GM21576 (cell line): Measurements from ENCODE around the gene IGSF6.
"Not testable (repeated sequence)": the region's sequence is repeated elsewhere in the genome, so short reads cannot be mapped to it uniquely, and the experiment has no call there.

Experiments
- ATAC-seq: cut with Tn5 transposase; IDR thresholded peaks from one replicate; pipeline ENCODE4 v1.9.1; 2021; ENCODE audit warnings: mild to moderate bottlenecking, moderate library complexity; ENCODE audit not compliant: unreplicated experiment

IGSF6 gene

DNA sequence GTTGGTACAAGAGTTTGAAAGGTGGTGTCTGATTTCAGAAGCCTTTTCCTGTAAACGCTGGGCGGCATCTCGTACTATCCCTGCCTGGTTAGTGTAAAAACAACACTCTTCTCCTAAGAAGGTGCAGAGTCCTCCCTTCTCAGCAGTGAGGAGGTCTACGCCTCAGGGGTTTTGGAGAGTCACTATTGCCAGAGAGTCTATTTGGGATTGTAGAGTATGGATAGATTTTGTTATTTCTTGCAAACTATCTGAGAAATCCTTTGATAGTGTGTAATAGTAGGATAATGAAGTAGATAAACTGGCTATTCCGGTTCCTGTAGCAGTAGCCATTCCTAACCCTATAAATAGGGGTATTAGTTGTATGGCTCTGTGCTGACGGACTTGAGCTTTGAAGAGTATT lies 21.5 kb downstream of the IGSF6 start:
- ATAC-seq, result not testable (repeated sequence)

DNA sequence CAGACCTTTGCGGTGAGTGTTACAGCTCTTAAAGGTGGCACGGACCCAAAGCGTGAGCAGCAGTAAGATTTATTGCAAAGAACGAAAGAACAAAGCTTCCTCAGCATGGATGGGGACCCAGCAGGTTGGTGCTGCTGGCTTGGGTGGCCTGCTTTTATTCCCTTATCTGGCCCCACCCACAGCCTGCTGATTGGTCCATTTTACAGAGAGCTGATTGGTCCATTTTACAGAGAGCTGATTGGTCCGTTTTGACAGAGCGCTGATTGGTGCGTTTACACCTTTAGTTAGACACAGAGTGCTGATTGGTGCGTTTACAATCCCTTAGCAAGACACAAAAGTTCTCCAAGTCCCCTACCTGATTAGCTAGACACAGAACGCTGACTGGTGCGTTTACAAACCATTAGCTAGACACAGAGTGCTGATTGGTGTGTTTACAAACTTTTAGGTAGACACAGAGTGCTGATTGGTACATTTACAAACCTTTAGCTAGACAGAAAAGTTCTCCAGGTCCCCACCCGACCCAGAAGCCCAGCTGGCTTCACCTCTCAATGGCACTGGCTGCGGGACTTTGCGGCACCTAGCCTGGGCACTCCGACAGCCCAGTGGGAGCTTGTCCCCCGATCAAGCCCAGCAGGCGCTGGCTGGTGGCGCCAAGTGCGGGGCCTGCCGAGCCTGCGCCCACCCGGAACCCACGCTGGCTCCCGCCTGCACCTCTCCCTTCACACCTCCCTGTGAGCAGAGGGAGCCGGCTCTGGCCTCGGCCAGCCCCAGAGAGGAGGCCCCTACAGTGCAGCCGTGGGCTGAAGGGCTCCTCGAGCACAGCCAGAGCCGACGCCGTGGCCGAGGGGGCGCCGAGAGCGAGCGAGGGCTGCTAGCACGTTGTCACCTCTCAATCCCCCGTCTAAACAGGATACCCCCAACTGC lies 22.5 kb downstream of the IGSF6 start:
- not testable (repeated sequence) for ATAC-seq

DNA sequence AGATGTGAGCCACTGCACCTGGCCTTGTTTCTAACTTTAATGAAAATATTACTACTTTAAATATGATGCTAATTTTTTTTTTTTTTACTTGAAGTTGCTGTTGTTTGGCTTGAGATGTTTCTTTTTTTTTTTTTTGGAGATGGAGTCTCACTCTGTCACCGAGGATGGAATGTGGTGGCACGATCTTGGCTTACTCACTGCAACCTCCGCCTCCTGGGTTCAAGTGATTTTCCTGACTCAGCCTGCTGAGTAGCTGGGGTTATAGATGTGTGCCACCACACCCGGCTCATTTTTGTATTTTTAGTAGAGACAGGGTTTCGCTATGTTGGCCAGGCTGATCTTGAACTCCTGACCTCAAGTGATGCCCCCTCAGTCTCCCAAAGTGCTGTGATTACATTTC lies 23.6 kb downstream of the IGSF6 start:
- ATAC-seq, result no peak

DNA sequence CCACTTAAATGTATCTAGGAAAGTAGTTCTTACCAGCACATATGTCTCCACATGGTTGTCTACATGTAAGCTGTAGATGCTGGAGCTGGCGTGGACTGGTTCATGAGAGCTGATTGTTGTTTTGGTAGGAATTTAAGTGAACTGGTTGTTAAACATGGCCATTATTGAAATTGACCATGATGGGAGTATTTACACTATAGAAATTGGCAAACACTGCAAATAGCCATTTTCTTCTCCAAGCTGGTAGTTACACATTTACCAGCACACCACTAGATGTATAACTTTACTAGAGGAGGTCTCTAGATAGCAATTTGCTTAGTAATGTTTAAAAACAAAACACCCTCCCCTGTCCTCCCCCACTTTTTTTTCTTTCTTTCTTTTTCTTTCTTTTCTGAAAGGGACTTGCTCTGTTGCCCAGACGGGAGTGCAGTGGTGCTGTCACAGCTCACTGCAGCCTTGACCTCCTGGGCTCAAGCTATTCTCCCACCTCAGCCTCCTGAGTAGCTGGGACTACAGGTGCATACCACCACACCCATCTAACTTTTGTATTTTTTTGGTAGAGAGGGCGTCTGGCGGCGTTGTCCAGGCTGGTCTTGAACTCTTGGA lies 24.2 kb downstream of the IGSF6 start:
- no peak for ATAC-seq

DNA sequence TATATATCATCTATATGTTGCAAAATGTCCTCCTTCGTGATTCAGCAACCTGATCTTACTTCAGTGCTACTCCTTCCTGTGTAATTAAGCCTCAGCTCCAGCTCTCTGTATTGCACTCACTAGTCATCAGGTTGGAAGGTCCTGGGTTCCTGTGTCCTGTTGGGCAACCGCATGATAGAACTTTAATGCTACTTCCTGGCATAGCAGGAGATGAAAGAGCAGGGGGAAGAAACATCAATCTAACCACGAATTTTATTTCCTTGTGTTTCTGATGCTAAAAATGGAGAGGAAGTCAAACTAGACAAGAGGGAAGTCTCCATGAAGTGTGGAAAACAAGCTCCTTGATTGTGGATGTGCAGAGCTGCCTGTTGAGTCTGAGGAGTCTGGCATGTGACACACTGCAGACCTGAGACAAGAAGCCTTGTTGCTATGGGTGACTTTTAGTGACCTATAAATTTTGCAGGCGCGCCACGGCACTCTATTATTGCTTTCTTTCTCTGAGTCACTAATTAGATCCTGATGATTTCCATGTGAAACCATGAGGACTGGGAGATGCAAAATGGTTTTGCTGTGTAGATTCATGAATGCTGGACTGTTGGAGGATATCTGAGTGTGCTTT lies 25.6 kb downstream of the IGSF6 start:
- ATAC-seq, result no peak

DNA sequence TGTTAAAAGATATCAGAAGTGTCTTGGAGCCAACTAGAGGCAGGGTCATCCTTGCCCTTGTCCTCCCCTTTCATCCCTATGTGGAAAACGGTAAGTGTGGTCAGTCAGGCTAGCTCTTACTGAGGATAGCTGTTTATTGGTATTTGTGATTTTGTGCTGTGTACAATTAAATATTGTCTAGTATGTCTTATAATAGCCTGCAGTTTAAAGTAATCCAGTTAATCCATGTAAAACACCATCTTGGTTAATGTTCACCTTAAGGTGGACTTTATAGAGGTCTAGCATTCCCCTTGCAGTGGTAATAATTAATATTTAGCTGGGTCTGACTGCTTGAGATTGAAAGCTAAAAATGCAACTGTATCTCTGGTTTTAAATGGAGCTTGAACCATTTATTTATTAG lies 27.4 kb downstream of the IGSF6 start:
- ATAC-seq, result no peak

DNA sequence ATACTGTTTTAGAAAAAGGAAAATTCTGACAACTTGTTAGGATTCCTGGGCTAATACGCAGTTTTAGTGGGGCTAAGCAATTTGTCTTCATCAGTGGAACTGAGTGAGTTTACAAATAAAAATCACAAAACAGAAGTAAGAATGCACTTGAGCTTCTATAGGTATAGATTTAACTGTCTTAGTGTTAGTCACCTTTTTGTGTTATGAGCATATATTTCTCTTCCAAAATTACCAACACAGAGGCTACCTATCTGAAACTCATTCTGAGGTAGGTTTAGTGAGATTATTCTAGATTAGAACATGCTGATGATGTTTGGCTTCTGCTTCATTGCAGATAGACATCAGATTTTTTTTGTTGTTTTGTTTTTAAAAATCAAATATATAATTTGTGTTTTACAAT lies 29.9 kb downstream of the IGSF6 start:
- no peak for ATAC-seq

DNA sequence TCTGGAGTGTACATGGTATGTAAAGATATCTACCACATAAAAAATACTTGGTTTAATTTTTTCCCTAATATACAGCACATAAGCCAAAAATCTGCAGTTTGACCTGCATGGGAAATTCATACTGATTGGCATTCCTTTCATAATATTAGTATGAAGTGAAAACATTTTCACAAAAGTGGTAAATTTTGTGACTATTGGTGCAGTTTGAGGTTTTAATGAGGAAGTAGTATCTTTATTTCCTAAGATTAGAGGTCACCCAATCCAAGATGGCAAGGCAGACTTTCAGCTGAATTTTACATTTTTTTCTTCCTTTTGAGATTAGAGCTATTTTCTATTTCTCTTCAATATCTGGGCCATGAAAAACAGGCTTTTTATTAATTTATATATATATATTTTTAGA lies 31.8 kb downstream of the IGSF6 start:
- ATAC-seq, result no peak

DNA sequence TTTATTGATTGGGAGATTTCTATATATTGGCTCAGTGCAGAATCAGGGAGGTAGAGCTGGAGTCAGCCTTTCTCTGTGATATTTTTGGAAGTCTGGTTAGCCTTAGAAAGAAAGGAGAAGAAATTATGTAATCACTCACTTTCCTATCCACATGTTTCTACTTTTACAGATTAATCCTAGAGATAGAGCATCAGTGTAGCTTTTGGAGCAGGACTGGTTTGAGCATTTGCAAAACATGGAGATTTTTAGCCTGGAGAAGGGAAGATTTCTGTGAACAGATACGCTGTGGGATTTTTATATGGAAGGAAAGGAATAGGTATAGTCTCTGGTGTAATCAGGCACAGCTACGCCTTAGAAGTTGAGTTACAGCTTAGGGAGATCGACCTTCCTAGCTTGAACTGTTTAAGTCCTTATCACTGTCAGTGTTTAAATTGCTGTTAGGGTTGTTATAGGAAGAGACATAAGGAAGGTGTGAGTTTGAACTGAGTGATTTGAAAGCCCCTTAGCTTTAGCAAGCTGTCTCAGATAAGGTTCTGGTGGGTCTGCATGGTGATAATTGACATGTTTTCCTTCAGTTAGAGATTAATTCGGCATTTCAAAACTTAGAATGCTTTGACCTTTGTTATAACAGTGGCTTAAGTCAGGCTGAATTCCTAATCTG lies 32.5 kb downstream of the IGSF6 start:
- no peak for ATAC-seq

DNA sequence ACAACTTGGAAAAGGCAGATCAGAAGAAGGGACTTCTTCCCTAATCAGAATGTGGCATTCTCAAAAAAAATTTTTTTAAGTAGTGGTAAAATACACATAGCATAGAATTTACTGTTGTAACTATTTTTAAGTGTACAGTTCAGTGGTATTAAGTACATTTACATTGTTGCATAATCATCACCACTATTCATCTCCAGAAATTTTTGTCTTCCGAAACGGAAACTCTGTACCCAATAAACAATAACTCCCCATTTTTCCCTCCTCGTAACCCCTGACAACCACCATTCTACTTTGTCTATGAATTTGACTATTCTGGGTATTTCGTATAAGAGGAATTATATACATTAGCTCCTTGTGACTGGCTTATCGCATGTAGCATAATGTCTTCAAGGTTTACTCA lies 34.1 kb downstream of the IGSF6 start:
- ATAC-seq, result no peak

DNA sequence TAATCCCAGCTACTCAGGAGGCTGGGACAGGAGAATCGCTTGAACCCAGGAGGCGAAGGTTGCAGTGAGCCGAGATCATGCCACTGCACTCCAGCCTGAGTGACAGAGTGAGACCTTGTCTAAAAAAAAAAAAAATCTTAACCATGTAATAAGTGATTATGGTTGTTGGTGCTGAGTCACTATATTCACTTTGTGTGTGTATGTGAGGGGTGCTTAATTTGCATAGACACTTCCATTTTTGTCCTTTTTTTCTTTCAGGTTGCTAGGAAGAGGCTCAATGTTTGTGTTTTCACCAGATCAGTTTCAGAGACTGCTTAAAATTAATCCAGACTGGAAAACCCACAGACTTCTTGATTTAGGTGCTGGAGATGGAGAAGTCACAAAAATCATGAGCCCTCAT lies 34.8 kb downstream of the IGSF6 start:
- no peak for ATAC-seq

DNA sequence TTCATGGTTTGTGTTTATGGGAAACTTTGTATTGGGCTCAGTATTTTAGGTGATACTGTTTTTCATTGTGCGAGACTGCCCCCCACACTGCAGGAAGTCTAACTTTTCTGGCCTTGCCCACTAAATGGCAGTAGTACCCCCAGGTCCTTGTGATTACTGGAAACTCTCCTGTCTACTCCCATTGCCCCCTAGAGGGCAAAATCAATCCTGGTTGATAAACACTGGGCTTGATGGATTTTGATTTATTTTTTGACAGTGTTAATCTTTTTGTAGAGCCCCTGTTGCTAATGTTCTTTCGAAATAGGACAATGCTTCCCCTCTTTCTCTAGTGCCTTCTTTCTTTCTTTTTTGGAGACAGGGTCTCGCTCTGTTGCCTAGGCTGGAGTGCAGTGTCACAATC lies 37.5 kb downstream of the IGSF6 start:
- no peak for ATAC-seq

DNA sequence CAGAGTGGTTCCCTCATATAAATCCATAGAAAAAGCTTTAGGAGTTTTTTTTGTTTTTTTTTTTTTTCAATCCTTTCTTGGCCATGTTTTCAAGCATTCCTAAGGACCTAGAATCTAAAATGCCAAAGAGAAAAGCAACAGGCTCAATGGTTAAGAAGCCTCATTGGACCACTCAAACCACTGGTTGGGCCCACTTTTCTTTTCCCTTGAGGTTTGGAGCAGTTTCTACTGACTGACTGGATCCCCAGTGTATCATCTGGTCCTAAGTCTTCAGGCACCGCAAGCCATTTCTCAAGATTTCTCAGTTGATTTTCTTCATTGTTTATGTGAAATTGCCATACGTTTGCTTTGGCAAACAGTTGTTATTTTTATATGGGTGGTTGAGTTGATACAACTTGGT lies 38.6 kb downstream of the IGSF6 start:
- no peak for ATAC-seq

DNA sequence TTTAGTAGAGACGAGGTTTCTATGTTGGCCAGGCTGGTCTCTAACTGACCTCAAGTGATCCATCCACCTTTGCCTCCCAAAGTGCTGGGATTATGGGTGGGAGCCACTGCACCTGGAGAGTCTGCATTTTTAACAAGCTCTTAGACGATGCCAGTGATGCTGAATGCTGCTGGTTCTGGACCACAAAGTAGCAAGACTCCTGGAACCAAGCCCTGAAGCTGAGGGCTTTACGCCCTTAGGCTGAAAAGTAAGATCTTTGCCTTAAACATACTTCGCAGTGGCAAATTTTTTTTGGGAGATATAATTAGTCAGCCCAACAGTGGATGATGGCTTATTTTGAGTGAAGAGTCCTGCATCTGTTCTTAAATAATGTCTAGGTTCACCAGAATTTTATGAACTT lies 39.0 kb downstream of the IGSF6 start:
- ATAC-seq, result no peak

DNA sequence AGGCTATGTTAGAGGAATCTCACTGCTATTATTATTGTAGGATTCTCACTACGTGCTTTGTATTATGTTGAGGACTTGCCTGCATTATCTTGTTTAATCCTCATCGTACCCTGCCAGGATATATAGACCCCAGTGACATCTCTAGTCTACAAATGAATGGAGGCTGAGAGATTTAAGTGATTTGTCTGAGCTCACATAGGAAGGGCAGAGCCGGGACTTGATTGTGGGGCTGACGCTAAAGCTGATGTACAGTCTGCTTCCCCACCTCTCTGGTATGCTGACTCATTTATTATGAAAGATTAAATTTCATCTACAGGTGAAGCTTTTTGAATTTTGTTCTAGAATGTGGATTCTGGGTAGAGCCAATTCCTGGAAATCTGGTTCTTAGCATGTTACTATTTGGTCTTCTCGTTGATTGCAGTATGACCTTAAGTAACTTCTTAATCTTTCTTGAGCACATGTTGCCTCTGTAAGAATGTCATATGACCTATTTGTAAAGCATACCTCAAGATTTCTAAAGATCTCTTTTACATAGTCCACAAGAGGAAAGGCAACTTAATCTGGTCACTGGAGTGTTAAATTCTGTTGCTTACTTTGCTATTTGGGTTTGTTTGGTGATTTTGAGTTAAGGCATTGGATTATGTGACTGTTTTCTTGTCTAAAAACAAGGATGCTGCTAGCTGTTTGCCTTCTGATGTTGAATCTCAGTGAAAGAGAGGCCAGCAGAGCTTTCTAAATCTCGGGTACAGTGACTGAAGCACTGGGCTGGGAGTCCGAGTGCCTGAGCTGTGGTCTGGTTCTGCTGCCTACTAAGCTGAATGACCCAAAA lies 40.6 kb downstream of the IGSF6 start:
- no peak for ATAC-seq

DNA sequence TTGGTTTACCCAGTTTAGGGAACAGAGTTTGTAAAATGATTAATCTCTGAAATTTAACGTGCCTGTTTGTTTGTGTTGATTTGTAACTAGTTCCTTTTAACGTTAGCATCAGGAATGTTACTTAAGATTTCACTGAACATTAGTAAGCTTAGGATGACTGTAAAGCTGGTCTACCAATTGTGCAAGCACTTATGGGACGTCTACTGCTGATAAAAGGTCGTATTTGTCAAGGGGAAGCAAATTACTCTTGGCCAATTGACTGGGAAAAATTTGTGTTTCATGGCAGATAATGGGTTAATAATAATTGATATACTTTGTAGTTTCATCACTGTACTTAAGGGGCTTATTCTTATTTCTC lies 41.2 kb downstream of the IGSF6 start:
- ATAC-seq, result no peak

DNA sequence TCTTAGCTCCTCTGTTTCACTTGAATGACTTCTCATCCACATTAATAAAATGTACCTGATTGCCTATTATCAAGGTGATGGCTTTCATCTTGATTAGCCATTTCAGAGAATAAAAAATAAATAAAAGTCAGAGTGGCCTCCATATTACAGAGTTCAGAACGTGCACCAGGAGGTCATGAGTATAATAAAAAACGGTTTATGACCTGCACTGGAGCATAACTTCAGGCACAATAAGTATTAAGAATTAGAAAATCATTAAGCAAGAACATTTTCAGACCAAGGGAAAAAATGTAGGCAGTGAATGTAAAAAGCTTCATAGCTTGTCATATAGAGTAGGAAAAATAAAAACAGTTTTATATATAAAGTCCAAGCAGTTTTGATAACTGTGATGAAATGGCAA lies 41.6 kb downstream of the IGSF6 start:
- ATAC-seq, result no peak

DNA sequence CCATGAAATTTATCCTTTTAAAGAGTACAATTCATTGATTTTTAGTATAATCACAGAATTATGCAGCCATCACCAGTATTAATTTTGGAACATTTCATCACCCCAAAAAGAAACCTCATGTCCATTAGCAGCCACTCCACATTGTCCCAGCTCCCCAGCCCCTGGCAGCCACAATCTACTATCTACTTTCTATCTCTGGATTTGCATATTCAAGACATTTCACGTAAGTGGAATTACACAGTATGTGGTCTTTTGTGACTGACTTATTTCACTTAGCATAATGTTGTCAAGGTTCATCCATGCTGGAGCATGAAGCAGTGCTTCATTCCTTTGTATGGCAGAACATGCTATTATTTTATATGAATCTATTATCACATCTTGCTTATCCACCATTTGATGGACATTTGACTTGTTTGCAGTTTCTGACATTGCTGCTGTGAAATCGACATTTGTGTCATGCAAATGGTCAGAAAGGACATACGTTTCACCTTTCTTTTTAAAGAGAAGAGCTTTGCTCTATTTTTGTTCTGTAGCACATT lies 42.3 kb downstream of the IGSF6 start:
- no peak for ATAC-seq

DNA sequence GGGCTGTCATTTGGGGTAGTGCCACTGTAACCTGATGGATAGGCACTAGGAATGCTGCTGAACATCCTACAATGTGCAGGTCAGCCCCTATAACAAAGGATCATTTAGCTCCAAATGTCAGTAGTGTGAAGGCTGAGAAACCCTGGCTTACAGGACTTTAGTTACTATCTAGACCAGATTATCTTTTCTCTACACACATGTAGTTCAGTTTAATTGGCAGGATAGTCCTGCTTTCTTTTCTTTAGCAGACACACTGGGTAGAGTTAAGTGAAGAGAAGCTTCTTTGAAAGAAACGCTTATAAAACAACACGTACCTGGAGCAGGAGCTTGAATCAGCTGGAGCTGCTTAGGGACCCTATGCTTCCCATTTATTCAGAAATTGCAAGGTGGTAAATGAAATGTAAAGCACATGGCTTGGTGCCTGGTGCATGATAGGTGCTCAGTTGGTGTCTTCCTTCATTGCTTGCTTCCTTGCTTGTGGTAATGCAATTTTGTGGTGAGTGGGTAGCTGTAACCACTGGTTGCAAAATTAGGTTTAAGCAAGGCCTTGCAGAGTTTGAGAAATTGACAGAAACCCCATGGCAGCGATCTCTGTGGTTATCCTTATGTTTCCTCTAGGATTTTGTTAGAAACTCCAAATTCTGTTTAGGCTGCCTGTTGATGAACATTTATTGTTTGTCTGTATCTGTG lies 43.6 kb downstream of the IGSF6 start:
- ATAC-seq, result no peak

DNA sequence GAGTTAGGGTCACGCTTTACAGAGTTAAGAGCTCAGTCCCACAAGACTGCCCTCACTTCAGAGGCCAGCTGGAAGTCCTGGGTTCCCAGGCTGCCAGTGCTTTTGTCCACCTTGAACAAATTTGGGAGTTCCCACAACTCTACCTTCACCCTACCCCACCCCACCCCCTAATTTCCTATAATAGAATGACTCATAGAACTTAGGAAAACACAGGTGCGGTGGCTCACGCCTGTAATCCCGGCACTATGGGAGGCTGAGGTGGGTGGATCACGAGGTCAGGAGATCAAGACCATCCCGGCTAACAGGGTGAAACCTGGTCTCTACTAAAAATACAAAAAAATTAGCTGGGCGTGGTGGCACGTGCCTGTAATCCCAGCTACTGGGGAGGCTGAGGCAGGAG lies 46.6 kb downstream of the IGSF6 start:
- not testable (repeated sequence) for ATAC-seq
